ENCODE measurements around the gene AFMID.

AFMID gene

GRCh38 chr17:78240839-78241238 is 53.7 kb downstream of the AFMID start:
- DNase-seq (ENCODE audit: extremely low spot score): no peak
- ChIA-PET CTCF (no interaction called here), POLR2A (interaction anchor here (1.3 kb wide), 1 partner anchor 10 kb away, joined by 5 read pairs; no protein-coding TSS in a partner anchor)
- TF ChIP-seq FOXK2 (IDR thresholded peaks at IDR 0.05): no peak
- no peak for TF ChIP-seq LEF1 (IDR thresholded peaks at IDR 0.05; ENCODE audit: borderline replicate concordance)
- TF ChIP-seq ELF4 (IDR thresholded peaks at IDR 0.05): no peak
- TF ChIP-seq ARNT (IDR thresholded peaks at IDR 0.05): no peak
- TF ChIP-seq BHLHE40 (IDR thresholded peaks at IDR 0.05; ENCODE audit: borderline replicate concordance): no peak
- TF ChIP-seq SP1 (IDR thresholded peaks at IDR 0.05): no peak
- TF ChIP-seq L3MBTL2 (conservative IDR thresholded peaks at IDR 0.05): no peak
- no peak for TF ChIP-seq PKNOX1 (IDR thresholded peaks at IDR 0.05)
- no peak for TF ChIP-seq ZNF384 (IDR thresholded peaks at IDR 0.05)
- TF ChIP-seq HDGF (IDR thresholded peaks at IDR 0.05; ENCODE audit: borderline replicate concordance): no peak
- no peak for TF ChIP-seq SUZ12 (IDR thresholded peaks at IDR 0.05)
- TF ChIP-seq CTBP1 (IDR thresholded peaks at IDR 0.05; ENCODE audit: borderline replicate concordance): no peak
- TF ChIP-seq TARDBP (IDR thresholded peaks at IDR 0.05): no peak
- no peak for TF ChIP-seq FOXM1 (IDR thresholded peaks at IDR 0.05; ENCODE audit: borderline replicate concordance)

- ChIA-PET CTCF (interaction anchor here (0.9 kb wide), 1 partner anchor 10 kb away, joined by 3 read pairs; no protein-coding TSS in a partner anchor), POLR2A (interaction anchor here (1.1 to 1.3 kb wide), 2 partner anchors 10 to 13 kb away, joined by 4 to 5 read pairs; no protein-coding TSS in a partner anchor)
- DNase-seq (ENCODE audit: extremely low spot score): peak; percentile 65
- TF ChIP-seq SP1 (IDR thresholded peaks at IDR 0.05) (no peak), PKNOX1 (IDR thresholded peaks at IDR 0.05) (peak; percentile 88)
These were observed 54.3 kb downstream of the AFMID start for GRCh38 chr17:78241277-78242023.

GRCh38 chr17:78242024-78242742 is 55.0 kb downstream of the AFMID start:
- ChIA-PET POLR2A (interaction anchor here (1.1 kb wide), 1 partner anchor 13 kb away, joined by 4 read pairs; no protein-coding TSS in a partner anchor), CTCF (interaction anchor here (0.9 kb wide), 1 partner anchor 9 kb away, joined by 3 read pairs; no protein-coding TSS in a partner anchor)
- DNase-seq (ENCODE audit: extremely low spot score): no peak

GRCh38 chr17:78247304-78247703 is 60.1 kb downstream of the AFMID start:
- ChIA-PET CTCF (interaction anchor here (0.6 kb wide), 1 partner anchor 199 kb away, joined by 3 read pairs; no protein-coding TSS in a partner anchor), POLR2A (interaction anchor here (1.2 kb wide), 1 partner anchor 60 kb away, joined by 5 read pairs; the partner anchor contains the start of genes AFMID and TK1)
- DNase-seq (ENCODE audit: extremely low spot score): no peak
- TF ChIP-seq FOXM1 (IDR thresholded peaks at IDR 0.05; ENCODE audit: borderline replicate concordance): no peak

More at GRCh38 chr17:78242024-78242742, 55.0 kb downstream of the AFMID start:
- TF ChIP-seq ARNT (IDR thresholded peaks at IDR 0.05) (no peak), SUZ12 (IDR thresholded peaks at IDR 0.05) (no peak), FOXA1 (IDR thresholded peaks at IDR 0.05) (no peak), SP1 (IDR thresholded peaks at IDR 0.05) (no peak), ELF4 (IDR thresholded peaks at IDR 0.05) (no peak)

- ChIA-PET POLR2A (interaction anchor here (1.2 to 1.5 kb wide), 2 partner anchors 10 to 61 kb away, joined by 5 to 7 read pairs; partner anchors contain the start of genes AFMID and TK1), CTCF (interaction anchor here (0.6 to 1.6 kb wide), 2 partner anchors 10 to 198 kb away, joined by 3 read pairs; no protein-coding TSS in a partner anchor)
- no peak for DNase-seq (ENCODE audit: extremely low spot score)
- TF ChIP-seq FOXK2 (IDR thresholded peaks at IDR 0.05) (no peak), NFRKB (IDR thresholded peaks at IDR 0.05) (no peak), LEF1 (IDR thresholded peaks at IDR 0.05; ENCODE audit: borderline replicate concordance) (no peak), FOXM1 (IDR thresholded peaks at IDR 0.05; ENCODE audit: borderline replicate concordance) (no peak), ELF4 (IDR thresholded peaks at IDR 0.05) (no peak), PKNOX1 (IDR thresholded peaks at IDR 0.05) (no peak)
These were observed 61.1 kb downstream of the AFMID start for GRCh38 chr17:78248051-78248914.
